Gastroesophageal sphincter (tissue), 3 donors: ENCODE measurements around the gene C19orf53.

Experiments
- CTCF ChIP-seq, 4 experiments: fragments of 200-600 bp in 2 of 4; fragments of 450-650 bp in 2 of 4; sonication (generic) in 1 of 4; IDR thresholded peaks; one replicate each; pipeline ENCODE4 v1.5.1; 2017 to 2019; ENCODE audit warnings: antibody characterized with exemption in 4 of 4, mild to moderate bottlenecking in 2 of 4, moderate library complexity in 2 of 4
- EP300 ChIP-seq: sonication (generic); formaldehyde crosslinking; IDR thresholded peaks from one replicate; pipeline ENCODE4 v1.6.1; 2017; ENCODE audit warnings: antibody characterized with exemption, mild to moderate bottlenecking
- POLR2A ChIP-seq, 2 donors: fragments of 450-650 bp; IDR thresholded peaks; one replicate each; pipeline ENCODE4 v1.6.1; 2017; ENCODE audit warnings: antibody characterized with exemption in 2 of 2, mild to moderate bottlenecking in 2 of 2, moderate library complexity in 1 of 2
- POLR2AphosphoS5 ChIP-seq: sonication (generic); formaldehyde crosslinking; IDR thresholded peaks from one replicate; pipeline ENCODE4 v1.6.1; 2017; ENCODE audit warnings: antibody characterized with exemption

GRCh38 chr19:13741893-13742292, 32.4 kb upstream of the C19orf53 start:
- TF ChIP-seq CTCF (IDR thresholded peaks at IDR 0.05), result no peak
- TF ChIP-seq POLR2A (IDR thresholded peaks at IDR 0.05), result no peak
- no peak for TF ChIP-seq EP300
- no peak for TF ChIP-seq POLR2AphosphoS5
